Calu3 (cell line): Measurements from ENCODE around the gene MTUS2. TPM values are rescaled to one million over a fixed set of nuclear protein-coding genes. Genes with fewer than 3 reads are reported as not detected.

Experiments
- BruUV-seq: library from RNA; stranded (reverse); fragments of 400-500 nt; replicated peaks from 2 replicates; lab custom pipeline; 2021; lab: Mats Ljungman, UMichigan
- CTCF ChIA-PET: fragments of 300-600 bp; sonication (Branson Sonifier 250); formaldehyde crosslinking; loops from one replicate; lab custom pipeline; 2022; ENCODE audit warnings: antibody characterized with exemption; lab: Charles Lee
- DNase-seq: peaks from one replicate; pipeline ENCODE4 v3.0.0; 2022
- H3K27ac Mint-ChIP-seq: one replicate; pipeline ENCODE4 v1.8.0; 2022; ENCODE audit warnings: mixed read lengths; ENCODE audit not compliant: unreplicated experiment
- H3K27me3 Mint-ChIP-seq: one replicate; pipeline ENCODE4 v1.8.0; 2022; ENCODE audit warnings: mixed read lengths; ENCODE audit not compliant: unreplicated experiment
- H3K36me3 Mint-ChIP-seq: one replicate; pipeline ENCODE4 v1.8.0; 2022; ENCODE audit warnings: mild to moderate bottlenecking, moderate library complexity, mixed read lengths; ENCODE audit not compliant: insufficient read depth, unreplicated experiment
- H3K4me1 Mint-ChIP-seq: one replicate; pipeline ENCODE4 v1.8.0; 2022; ENCODE audit warnings: mild to moderate bottlenecking, low read depth, mixed read lengths; ENCODE audit not compliant: unreplicated experiment
- H3K4me3 Mint-ChIP-seq: one replicate; pipeline ENCODE4 v1.8.0; 2022; ENCODE audit warnings: mild to moderate bottlenecking, low read depth, moderate library complexity, mixed read lengths; ENCODE audit not compliant: unreplicated experiment
- H3K9me3 Mint-ChIP-seq: one replicate; pipeline ENCODE4 v1.8.0; 2022; ENCODE audit warnings: low read depth, mixed read lengths; ENCODE audit not compliant: unreplicated experiment
- CTCF ChIP-seq: fragments of 200-600 bp; IDR thresholded peaks from one replicate; pipeline ENCODE4 v1.8.0; 2022; ENCODE audit warnings: antibody characterized with exemption; ENCODE audit not compliant: unreplicated experiment
- intact Hi-C: fragments of 100-400 bp; cut with micrococcal nuclease; formaldehyde crosslinking; loops from one replicate; pipeline ENCODE4 v1.10.0; 2022; ENCODE audit not compliant: unreplicated experiment
- total RNA-seq: library from RNA; stranded (reverse); gene quantifications from 2 replicates; pipeline ENCODE4 v1.2.3, GENCODE V29; 2022

Gene MTUS2
- total RNA-seq, 1 experiment from 2014 or later: not detected

- BruUV-seq: no TSS peak
- H3K27ac Mint-ChIP-seq: no peak overlapping the region
- intact Hi-C loops: no loop called here
- TF ChIP-seq CTCF: no peak
- no peaks in the 10 kb centered on the region for H3K9me3 Mint-ChIP-seq
- no peaks in the 10 kb centered on the region for H3K27me3 Mint-ChIP-seq
- CTCF ChIA-PET: no interaction called here
- no peaks in the 10 kb centered on the region for H3K36me3 Mint-ChIP-seq
- no peak overlapping the region for H3K4me3 Mint-ChIP-seq
- no peaks in the 10 kb centered on the region for H3K4me1 Mint-ChIP-seq
- no peak for DNase-seq
Observed at GRCh38 chr13:29222458-29222857, 402.3 kb downstream of the MTUS2 start.

- CTCF ChIA-PET: no interaction called here
- Mint-ChIP-seq H3K4me3 (no peak overlapping the region), H3K4me1 (no peaks in the 10 kb centered on the region), H3K9me3 (no peaks in the 10 kb centered on the region), H3K36me3 (no peaks in the 10 kb centered on the region), H3K27me3 (no peaks in the 10 kb centered on the region), H3K27ac (no peak overlapping the region)
- BruUV-seq: no TSS peak
- no peak for TF ChIP-seq CTCF
- DNase-seq: no peak
- intact Hi-C loops: no loop called here
Observed at GRCh38 chr13:29224206-29224605, 404.1 kb downstream of the MTUS2 start.

- no TSS peak for BruUV-seq
- intact Hi-C loops: no loop called here
- H3K27me3 Mint-ChIP-seq: no peaks in the 10 kb centered on the region
- DNase-seq: no peak
- no peaks in the 10 kb centered on the region for H3K9me3 Mint-ChIP-seq
- CTCF ChIA-PET: no interaction called here
- no peak for TF ChIP-seq CTCF
- no peak overlapping the region for H3K27ac Mint-ChIP-seq
- H3K36me3 Mint-ChIP-seq: no peaks in the 10 kb centered on the region
- no peaks in the 10 kb centered on the region for H3K4me1 Mint-ChIP-seq
- H3K4me3 Mint-ChIP-seq: no peak overlapping the region
Observed at GRCh38 chr13:29227576-29227975, 407.4 kb downstream of the MTUS2 start.

- no TSS peak for BruUV-seq
- Mint-ChIP-seq H3K36me3 (no peaks in the 10 kb centered on the region), H3K27me3 (no peaks in the 10 kb centered on the region), H3K27ac (no peak overlapping the region), H3K9me3 (no peaks in the 10 kb centered on the region), H3K4me3 (no peak overlapping the region), H3K4me1 (no peaks in the 10 kb centered on the region)
- no peak for DNase-seq
- intact Hi-C loops: no loop called here
- CTCF ChIA-PET: no interaction called here
- TF ChIP-seq CTCF: no peak
Observed at GRCh38 chr13:29230299-29230845, 410.2 kb downstream of the MTUS2 start.
